CD8-positive, alpha-beta memory T cell (primary cell): ENCODE data around the gene DPYD. TPM values are rescaled to one million over a fixed set of nuclear protein-coding genes. Genes with fewer than 3 reads are reported as not detected.
A peak's percentile ranks its signal among the peaks of the same experiment; 100 is the strongest.

Experiments used
- CTCF ChIA-PET: fragments of 350-600 bp; sonication (Branson Sonifier 250); formaldehyde crosslinking; loops from one replicate; lab custom pipeline; 2021; ENCODE audit warnings: antibody characterized with exemption; lab: Charles Lee
- POLR2A ChIA-PET: fragments of 350-600 bp; sonication (Branson Sonifier 250); formaldehyde crosslinking; loops from one replicate; lab custom pipeline; 2021; ENCODE audit warnings: antibody characterized with exemption; lab: Charles Lee
- DNase-seq, 5 donors: peaks; one replicate each; pipeline versions ENCODE4 v3.0.0 to v3.0.0-alpha.2; 2020 to 2022; ENCODE audit warnings: mixed read lengths in 1 of 5
- H3K27ac ChIP-seq: one replicate; pipeline ENCODE4 v1.7.0; 2013; ENCODE audit warnings: low read depth, mild to moderate bottlenecking, low read length, moderate library complexity
- H3K27me3 ChIP-seq: 2 replicates; pipeline ENCODE4 v1.7.0; 2013; ENCODE audit warnings: low read length, mild to moderate bottlenecking; ENCODE audit not compliant: insufficient read depth, poor library complexity, severe bottlenecking
- H3K36me3 ChIP-seq: 2 replicates; pipeline ENCODE4 v1.7.0; 2013; ENCODE audit warnings: mild to moderate bottlenecking, low read length, moderate library complexity; ENCODE audit not compliant: insufficient read depth
- H3K4me1 ChIP-seq: 2 replicates; pipeline ENCODE4 v1.7.0; 2013; ENCODE audit warnings: mild to moderate bottlenecking, low read length, moderate library complexity; ENCODE audit not compliant: insufficient read depth
- H3K4me3 ChIP-seq: 2 replicates; pipeline ENCODE4 v1.7.0; 2013; ENCODE audit warnings: mild to moderate bottlenecking, low read length
- H3K9me3 ChIP-seq: 2 replicates; pipeline ENCODE4 v1.7.0; 2013; ENCODE audit warnings: mild to moderate bottlenecking, low read length
- H3K27ac Mint-ChIP-seq, 8 donors: one replicate each; pipeline ENCODE4 v1.8.0; 2020 to 2021; ENCODE audit warnings: mixed read lengths in 8 of 8, mild to moderate bottlenecking in 6 of 8, inconsistent platforms in 3 of 8, moderate library complexity in 3 of 8
- H3K27me3 Mint-ChIP-seq, 2 donors: one replicate each; pipeline ENCODE4 v1.8.0; 2020 to 2021; ENCODE audit warnings: mixed read lengths in 2 of 2, mild to moderate bottlenecking in 1 of 2, moderate library complexity in 1 of 2
- H3K36me3 Mint-ChIP-seq, 3 donors: one replicate each; pipeline ENCODE4 v1.8.0; 2020 to 2021; ENCODE audit warnings: mixed read lengths in 3 of 3, inconsistent platforms in 1 of 3, mild to moderate bottlenecking in 1 of 3
- H3K4me1 Mint-ChIP-seq, 3 donors: one replicate each; pipeline ENCODE4 v1.8.0; 2020 to 2021; ENCODE audit warnings: mixed read lengths in 3 of 3, inconsistent platforms in 1 of 3, mild to moderate bottlenecking in 1 of 3
- H3K4me3 Mint-ChIP-seq, 7 donors: one replicate each; pipeline ENCODE4 v1.8.0; 2020 to 2021; ENCODE audit warnings: mixed read lengths in 7 of 7, mild to moderate bottlenecking in 6 of 7, moderate library complexity in 4 of 7, inconsistent platforms in 2 of 7
- H3K9me3 Mint-ChIP-seq, 5 donors: one replicate each; pipeline ENCODE4 v1.8.0; 2020 to 2022; ENCODE audit warnings: mixed read lengths in 5 of 5, mild to moderate bottlenecking in 3 of 5, moderate library complexity in 2 of 5, inconsistent platforms in 1 of 5
- polyA plus RNA-seq: library from polyadenylated mRNA; unstranded; fragments of 300-500 nt; fragmentation: Illumina TruSeq; gene quantifications from one replicate; pipeline ENCODE4 v1.2.3, GENCODE V29; 2021
- total RNA-seq, 2 experiments: library from RNA; stranded (reverse); gene quantifications; one replicate each; pipeline ENCODE4 v1.2.3, GENCODE V29; 2021

Gene DPYD
- total and polyA plus RNA-seq, 3 experiments from 2014 or later: 9.6 to 43.9 (median 10.3) TPM

GRCh38 chr1:97812076-97812475, 108.8 kb downstream of the DPYD start:
- no peaks in the 10 kb centered on the region for H3K9me3 ChIP-seq
- no peaks in the 10 kb centered on the region for H3K4me1 ChIP-seq
- ChIA-PET POLR2A (no interaction called here), CTCF (no interaction called here)
- no peak overlapping the region for H3K27ac ChIP-seq
- no peaks in the 10 kb centered on the region for H3K36me3 ChIP-seq
- no peak overlapping the region for H3K4me3 Mint-ChIP-seq
- H3K9me3 Mint-ChIP-seq: peaks cover 0 to 2% (median 0%) of the 10 kb centered on the region in 5 donors
- H3K4me3 ChIP-seq: no peak overlapping the region
- no peaks in the 10 kb centered on the region for H3K27me3 ChIP-seq
- DNase-seq: no peak
- peaks cover 0 to 12% (median 11%) of the 10 kb centered on the region in 3 donors for H3K4me1 Mint-ChIP-seq
- no peaks in the 10 kb centered on the region for H3K27me3 Mint-ChIP-seq
- H3K27ac Mint-ChIP-seq: no peak overlapping the region
- peaks cover 13 to 25% (median 14%) of the 10 kb centered on the region in 3 donors for H3K36me3 Mint-ChIP-seq

- no peak overlapping the region for H3K4me3 ChIP-seq
- no peaks in the 10 kb centered on the region for H3K27me3 Mint-ChIP-seq
Observed at GRCh38 chr1:97806996-97807520, 113.8 kb downstream of the DPYD start.

GRCh38 chr1:97806326-97806725, 114.5 kb downstream of the DPYD start:
- Mint-ChIP-seq H3K36me3 (peaks cover 10 to 13% (median 10%) of the 10 kb centered on the region in 3 donors), H3K4me3 (no peak overlapping the region), H3K27me3 (no peaks in the 10 kb centered on the region), H3K4me1 (peaks cover 4 to 24% (median 12%) of the 10 kb centered on the region in 3 donors), H3K9me3 (peaks cover 0 to 2% (median 0%) of the 10 kb centered on the region in 5 donors), H3K27ac (no peak overlapping the region)
- no peaks in the 10 kb centered on the region for H3K36me3 ChIP-seq
- no peaks in the 10 kb centered on the region for H3K4me1 ChIP-seq
- ChIA-PET POLR2A (no interaction called here), CTCF (no interaction called here)
- H3K9me3 ChIP-seq: no peaks in the 10 kb centered on the region
- H3K27me3 ChIP-seq: no peaks in the 10 kb centered on the region
- no peak for DNase-seq
- H3K4me3 ChIP-seq: no peak overlapping the region
- H3K27ac ChIP-seq: no peak overlapping the region

More at GRCh38 chr1:97806996-97807520, 113.8 kb downstream of the DPYD start:
- no peaks in the 10 kb centered on the region for H3K4me1 ChIP-seq
- no peak for DNase-seq
- Mint-ChIP-seq H3K4me3 (no peak overlapping the region), H3K4me1 (peaks cover 4 to 24% (median 12%) of the 10 kb centered on the region in 3 donors), H3K36me3 (peaks cover 10 to 13% (median 11%) of the 10 kb centered on the region in 3 donors), H3K9me3 (peaks cover 0 to 2% (median 0%) of the 10 kb centered on the region in 5 donors), H3K27ac (peak overlapping the region in 1 of 8 donors; percentile 34)
- H3K27ac ChIP-seq: no peak overlapping the region
- H3K9me3 ChIP-seq: no peaks in the 10 kb centered on the region
- no peaks in the 10 kb centered on the region for H3K36me3 ChIP-seq
- POLR2A ChIA-PET: no interaction called here
- no peaks in the 10 kb centered on the region for H3K27me3 ChIP-seq
- CTCF ChIA-PET: no interaction called here

GRCh38 chr1:97805093-97805492, 115.7 kb downstream of the DPYD start:
- H3K4me3 Mint-ChIP-seq: no peak overlapping the region

GRCh38 chr1:97803026-97803425, 117.8 kb downstream of the DPYD start:
- Histone ChIP-seq H3K4me1 (no peaks in the 10 kb centered on the region), H3K9me3 (no peaks in the 10 kb centered on the region), H3K4me3 (no peak overlapping the region), H3K27ac (no peak overlapping the region), H3K36me3 (no peaks in the 10 kb centered on the region), H3K27me3 (no peaks in the 10 kb centered on the region)
- Mint-ChIP-seq H3K4me3 (no peak overlapping the region), H3K4me1 (peaks cover 4 to 21% (median 12%) of the 10 kb centered on the region in 3 donors), H3K36me3 (peaks cover 0 to 10% (median 3%) of the 10 kb centered on the region in 3 donors), H3K9me3 (no peaks in the 10 kb centered on the region), H3K27ac (no peak overlapping the region), H3K27me3 (no peaks in the 10 kb centered on the region)
- DNase-seq: no peak
- POLR2A ChIA-PET: no interaction called here
- CTCF ChIA-PET: no interaction called here

More at GRCh38 chr1:97805093-97805492, 115.7 kb downstream of the DPYD start:
- no peaks in the 10 kb centered on the region for H3K27me3 Mint-ChIP-seq
- no peaks in the 10 kb centered on the region for H3K9me3 Mint-ChIP-seq
- H3K36me3 ChIP-seq: no peaks in the 10 kb centered on the region
- ChIA-PET CTCF (no interaction called here), POLR2A (no interaction called here)
- no peaks in the 10 kb centered on the region for H3K4me1 ChIP-seq
- no peak overlapping the region for H3K4me3 ChIP-seq
- no peaks in the 10 kb centered on the region for H3K27me3 ChIP-seq
- no peak overlapping the region for H3K27ac ChIP-seq
- no peaks in the 10 kb centered on the region for H3K9me3 ChIP-seq
- peaks cover 4 to 24% (median 12%) of the 10 kb centered on the region in 3 donors for H3K4me1 Mint-ChIP-seq
- peaks cover 4 to 8% (median 5%) of the 10 kb centered on the region in 3 donors for H3K36me3 Mint-ChIP-seq
- no peak overlapping the region for H3K27ac Mint-ChIP-seq
- no peak for DNase-seq

GRCh38 chr1:97802011-97802410, 118.8 kb downstream of the DPYD start:
- Histone ChIP-seq H3K36me3 (no peaks in the 10 kb centered on the region), H3K4me3 (no peak overlapping the region), H3K27ac (no peak overlapping the region), H3K4me1 (no peaks in the 10 kb centered on the region), H3K27me3 (no peaks in the 10 kb centered on the region), H3K9me3 (no peaks in the 10 kb centered on the region)
- H3K27me3 Mint-ChIP-seq: no peaks in the 10 kb centered on the region
- peaks cover 4 to 24% (median 15%) of the 10 kb centered on the region in 3 donors for H3K4me1 Mint-ChIP-seq
- H3K27ac Mint-ChIP-seq: no peak overlapping the region
- H3K9me3 Mint-ChIP-seq: no peaks in the 10 kb centered on the region
- ChIA-PET CTCF (no interaction called here), POLR2A (no interaction called here)
- H3K36me3 Mint-ChIP-seq: peaks cover 0 to 10% (median 6%) of the 10 kb centered on the region in 3 donors
- H3K4me3 Mint-ChIP-seq: no peak overlapping the region
- no peak for DNase-seq

GRCh38 chr1:97797403-97798183, 123.2 kb downstream of the DPYD start:
- H3K36me3 ChIP-seq: no peaks in the 10 kb centered on the region
- H3K4me1 ChIP-seq: no peaks in the 10 kb centered on the region
- no peak overlapping the region for H3K27ac Mint-ChIP-seq
- no peaks in the 10 kb centered on the region for H3K9me3 ChIP-seq
- H3K9me3 Mint-ChIP-seq: no peaks in the 10 kb centered on the region
- POLR2A ChIA-PET: no interaction called here
- no peak overlapping the region for H3K4me3 ChIP-seq
- no peaks in the 10 kb centered on the region for H3K27me3 Mint-ChIP-seq
- H3K4me3 Mint-ChIP-seq: no peak overlapping the region
- peaks cover 0 to 13% (median 8%) of the 10 kb centered on the region in 3 donors for H3K36me3 Mint-ChIP-seq
- H3K27ac ChIP-seq: no peak overlapping the region
- no peaks in the 10 kb centered on the region for H3K27me3 ChIP-seq
- CTCF ChIA-PET: interaction anchor here (1.2 kb wide), 1 partner anchor 9 kb away, joined by 3 read pairs; no protein-coding TSS in a partner anchor
- peaks cover 14 to 27% (median 24%) of the 10 kb centered on the region in 3 donors for H3K4me1 Mint-ChIP-seq
- DNase-seq: no peak

GRCh38 chr1:97796711-97797110, 124.1 kb downstream of the DPYD start:
- ChIA-PET POLR2A (no interaction called here), CTCF (interaction anchor here (1.2 kb wide), 1 partner anchor 9 kb away, joined by 3 read pairs; no protein-coding TSS in a partner anchor)
- Histone ChIP-seq H3K4me1 (no peaks in the 10 kb centered on the region), H3K36me3 (no peaks in the 10 kb centered on the region), H3K27ac (no peak overlapping the region), H3K27me3 (no peaks in the 10 kb centered on the region), H3K9me3 (no peaks in the 10 kb centered on the region), H3K4me3 (no peak overlapping the region)
- Mint-ChIP-seq H3K4me1 (peaks cover 18 to 35% (median 33%) of the 10 kb centered on the region in 3 donors), H3K9me3 (no peaks in the 10 kb centered on the region), H3K27ac (no peak overlapping the region), H3K4me3 (no peak overlapping the region), H3K36me3 (peaks cover 0 to 13% (median 8%) of the 10 kb centered on the region in 3 donors), H3K27me3 (no peaks in the 10 kb centered on the region)
- DNase-seq: no peak
